Activated CD8-positive, alpha-beta T cell treated with anti-CD3 and anti-CD28 coated beads for 36 hours (primary cell): ENCODE data around the gene SOCS4. TPM values are rescaled to one million over a fixed set of nuclear protein-coding genes. Genes with fewer than 3 reads are reported as not detected.

Source experiments
- ATAC-seq: fragments of 200-7000 bp; cut with Tn5 transposase; one replicate; pipeline ENCODE4 v1.10.0; 2021; ENCODE audit warnings: mild to moderate bottlenecking, moderate library complexity
- CTCF ChIA-PET: fragments of 350-600 bp; sonication (Branson Sonifier 250); formaldehyde crosslinking; loops from one replicate; lab custom pipeline; 2021; ENCODE audit warnings: antibody characterized with exemption; lab: Charles Lee
- POLR2A ChIA-PET: fragments of 350-600 bp; sonication (Branson Sonifier 250); formaldehyde crosslinking; loops from one replicate; lab custom pipeline; 2021; ENCODE audit warnings: antibody characterized with exemption; lab: Charles Lee
- DNase-seq: peaks from one replicate; pipeline ENCODE4 v3.0.0-alpha.2; 2020
- H3K27ac Mint-ChIP-seq: one replicate; pipeline ENCODE4 v1.8.0; 2021; ENCODE audit warnings: mild to moderate bottlenecking, mixed read lengths
- H3K27me3 Mint-ChIP-seq: one replicate; pipeline ENCODE4 v1.8.0; 2021; ENCODE audit warnings: mixed read lengths
- H3K36me3 Mint-ChIP-seq: one replicate; pipeline ENCODE4 v1.8.0; 2021; ENCODE audit warnings: low read depth, mixed read lengths
- H3K4me1 Mint-ChIP-seq: one replicate; pipeline ENCODE4 v1.8.0; 2021; ENCODE audit warnings: low read depth, mixed read lengths
- H3K4me3 Mint-ChIP-seq: one replicate; pipeline ENCODE4 v1.8.0; 2021; ENCODE audit warnings: mild to moderate bottlenecking, moderate library complexity, mixed read lengths
- H3K9me3 Mint-ChIP-seq: one replicate; pipeline ENCODE4 v1.8.0; 2021; ENCODE audit warnings: mixed read lengths
- intact Hi-C: fragments of 100-400 bp; cut with micrococcal nuclease; formaldehyde crosslinking; loops from one replicate; pipeline ENCODE4 v1.10.0; 2022
- total RNA-seq, 2 experiments: library from RNA; stranded (reverse); gene quantifications; one replicate each; pipeline ENCODE4 v1.2.3, GENCODE V29; 2021
- TF ChIP-seq, protein P1 (sequence below): fragments of 200-600 bp; IDR thresholded peaks from one replicate; pipeline ENCODE4 v1.8.0; 2022; ENCODE audit warnings: antibody characterized with exemption, mild to moderate bottlenecking

SOCS4 gene
- total RNA-seq, 2 experiments from 2014 or later, result 19.8 to 20.8 TPM

DNA sequence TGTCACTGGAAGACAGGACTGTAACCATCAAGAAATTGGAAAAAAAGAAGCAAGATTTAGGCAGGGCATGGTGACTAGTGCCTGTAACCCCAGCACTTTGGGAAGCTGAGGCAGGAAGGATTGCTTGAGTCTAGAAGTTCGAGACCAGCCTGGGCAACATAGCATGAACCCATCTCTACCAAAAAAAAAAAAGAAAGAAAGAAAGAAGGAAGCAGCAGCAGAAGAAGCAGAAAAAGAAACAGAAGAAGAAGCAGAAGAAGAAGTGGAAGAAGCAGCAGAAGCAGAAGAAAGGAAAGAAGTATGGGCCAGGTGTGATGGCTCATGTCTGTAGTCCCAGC, 71.5 kb downstream of the SOCS4 start:
- Mint-ChIP-seq H3K4me1 (peaks cover 45% of the 10 kb centered on the region), H3K9me3 (no peaks in the 10 kb centered on the region), H3K27ac (peak overlapping the region; percentile 70), H3K4me3 (peak overlapping the region; percentile 0), H3K27me3 (no peaks in the 10 kb centered on the region), H3K36me3 (peaks cover 3% of the 10 kb centered on the region)
- TF ChIP-seq, protein P1, sequence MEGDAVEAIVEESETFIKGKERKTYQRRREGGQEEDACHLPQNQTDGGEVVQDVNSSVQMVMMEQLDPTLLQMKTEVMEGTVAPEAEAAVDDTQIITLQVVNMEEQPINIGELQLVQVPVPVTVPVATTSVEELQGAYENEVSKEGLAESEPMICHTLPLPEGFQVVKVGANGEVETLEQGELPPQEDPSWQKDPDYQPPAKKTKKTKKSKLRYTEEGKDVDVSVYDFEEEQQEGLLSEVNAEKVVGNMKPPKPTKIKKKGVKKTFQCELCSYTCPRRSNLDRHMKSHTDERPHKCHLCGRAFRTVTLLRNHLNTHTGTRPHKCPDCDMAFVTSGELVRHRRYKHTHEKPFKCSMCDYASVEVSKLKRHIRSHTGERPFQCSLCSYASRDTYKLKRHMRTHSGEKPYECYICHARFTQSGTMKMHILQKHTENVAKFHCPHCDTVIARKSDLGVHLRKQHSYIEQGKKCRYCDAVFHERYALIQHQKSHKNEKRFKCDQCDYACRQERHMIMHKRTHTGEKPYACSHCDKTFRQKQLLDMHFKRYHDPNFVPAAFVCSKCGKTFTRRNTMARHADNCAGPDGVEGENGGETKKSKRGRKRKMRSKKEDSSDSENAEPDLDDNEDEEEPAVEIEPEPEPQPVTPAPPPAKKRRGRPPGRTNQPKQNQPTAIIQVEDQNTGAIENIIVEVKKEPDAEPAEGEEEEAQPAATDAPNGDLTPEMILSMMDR, result no peak
- ChIA-PET CTCF (interaction anchor here (0.6 to 1.8 kb wide), 5 partner anchors 9 to 172 kb away, joined by 3 to 7 read pairs (median 4); partner anchors contain the start of genes FBXO34 and MAPK1IP1L), POLR2A (interaction anchor here (0.6 to 1.2 kb wide), 6 partner anchors 9 to 519 kb away, joined by 3 to 7 read pairs (median 4); partner anchors contain the start of genes SOCS4 and WDHD1)
- no peak for DNase-seq
- intact Hi-C loops, result no loop called here
- ATAC-seq, result no peak

Other genes with a start within 250 kb of the SOCS4 start
- 10 to 100 TPM; 35.4 to 38.1 TPM for gene GCH1, start 124.4 kb upstream of the SOCS4 start, total RNA-seq
- 10 to 100 TPM; 59.8 to 68.4 TPM for gene WDHD1, start 137 bp upstream of the SOCS4 start, total RNA-seq
- gene MAPK1IP1L, start 24.4 kb downstream of the SOCS4 start, total RNA-seq, result 100 to 1,000 TPM in 1 of 2 experiments, 10 to 100 TPM in 1; 89.3 to 105 TPM
- 1 to 10 TPM; 4.5 to 6.0 TPM for gene LGALS3, start 102.0 kb downstream of the SOCS4 start, total RNA-seq
- gene DLGAP5, start 164.3 kb downstream of the SOCS4 start, total RNA-seq, result 10 to 100 TPM; 75.4 to 84.0 TPM
- 10 to 100 TPM; 17.7 to 20.0 TPM for gene FBXO34, start 244.2 kb downstream of the SOCS4 start, total RNA-seq